Mucosa of rectum (tissue), 2 donors: ENCODE data around the gene SMTNL1.

Source experiments
- H3K27ac ChIP-seq, 2 donors: one replicate each; pipeline ENCODE4 v1.7.0; 2013; ENCODE audit warnings: inconsistent platforms in 2 of 2, low read depth in 2 of 2, low read length in 2 of 2
- H3K27me3 ChIP-seq, 2 donors: one replicate each; pipeline ENCODE4 v1.7.0; 2013; ENCODE audit warnings: low read length in 2 of 2; ENCODE audit not compliant: control insufficient read depth in 2 of 2, insufficient read depth in 2 of 2
- H3K36me3 ChIP-seq, 2 donors: one replicate each; pipeline ENCODE4 v1.7.0; 2013; ENCODE audit warnings: low read length in 2 of 2; ENCODE audit not compliant: control insufficient read depth in 2 of 2, insufficient read depth in 2 of 2
- H3K4me1 ChIP-seq, 2 donors: one replicate each; pipeline ENCODE4 v1.7.0; 2013; ENCODE audit warnings: low read length in 2 of 2, mild to moderate bottlenecking in 1 of 2; ENCODE audit not compliant: control insufficient read depth in 2 of 2, insufficient read depth in 2 of 2
- H3K4me3 ChIP-seq, 2 donors: one replicate each; pipeline ENCODE4 v1.7.0; 2013; ENCODE audit warnings: low read length in 2 of 2
- H3K9ac ChIP-seq, 2 donors: one replicate each; pipeline ENCODE4 v1.7.0; 2013; ENCODE audit warnings: low read length in 2 of 2, low read depth in 1 of 2, mild to moderate bottlenecking in 1 of 2
- H3K9me3 ChIP-seq, 2 donors: one replicate each; pipeline ENCODE4 v1.7.0; 2013; ENCODE audit warnings: low read length in 2 of 2; ENCODE audit not compliant: control insufficient read depth in 2 of 2
- donor health status: healthy.
- donor health status: Normal muscosa, but diverticular disease.

Gene SMTNL1

DNA sequence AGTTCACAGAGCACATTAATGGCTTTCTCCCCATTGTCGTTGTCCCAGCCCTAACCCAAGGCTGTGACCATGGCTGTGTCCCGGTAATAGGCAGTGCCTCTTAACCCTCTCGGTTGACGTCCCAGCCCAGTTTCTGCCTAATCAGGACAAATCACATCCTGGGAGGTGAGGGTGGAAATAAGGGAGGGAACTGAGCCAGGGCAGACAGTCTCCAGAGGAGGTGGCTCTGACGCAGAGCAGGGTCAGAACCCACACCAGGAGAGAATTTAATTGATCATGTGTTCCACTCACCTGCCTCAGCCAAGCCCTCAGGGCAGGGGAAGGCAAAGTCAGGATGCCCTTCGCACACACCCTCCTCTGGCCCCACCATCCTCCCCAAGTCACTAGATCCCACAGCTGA lies 38.9 kb upstream of the SMTNL1 start:
- no peaks in the 10 kb centered on the region for H3K9me3 ChIP-seq
- H3K36me3 ChIP-seq = peaks cover 3 to 4% of the 10 kb centered on the region in 2 donors
- no peak overlapping the region for H3K4me3 ChIP-seq
- peaks cover 0 to 10% of the 10 kb centered on the region in 2 donors for H3K4me1 ChIP-seq
- no peak overlapping the region for H3K9ac ChIP-seq
- no peaks in the 10 kb centered on the region for H3K27me3 ChIP-seq
- H3K27ac ChIP-seq = no peak overlapping the region

GRCh38 chr11:57499413-57499982 lies 37.9 kb upstream of the SMTNL1 start:
- H3K4me1 ChIP-seq = peaks cover 0 to 10% of the 10 kb centered on the region in 2 donors
- H3K27me3 ChIP-seq = no peaks in the 10 kb centered on the region
- H3K4me3 ChIP-seq = peak overlapping the region; percentile 51 to 59
- peaks cover 3 to 4% of the 10 kb centered on the region in 2 donors for H3K36me3 ChIP-seq
- H3K9me3 ChIP-seq = no peaks in the 10 kb centered on the region
- peak overlapping the region; percentile 38 to 57 for H3K27ac ChIP-seq
- H3K9ac ChIP-seq = peak overlapping the region; percentile 24 to 60

- Histone ChIP-seq H3K36me3 (peaks cover 3 to 4% of the 10 kb centered on the region in 2 donors), H3K9ac (peak overlapping the region; percentile 24 to 54), H3K27me3 (no peaks in the 10 kb centered on the region), H3K27ac (peak overlapping the region in 1 of 2 donors; percentile 26), H3K4me1 (peaks cover 0 to 10% of the 10 kb centered on the region in 2 donors), H3K9me3 (no peaks in the 10 kb centered on the region), H3K4me3 (peak overlapping the region; percentile 49 to 57)
These were observed 37.4 kb upstream of the SMTNL1 start for GRCh38 chr11:57499983-57500461.

DNA sequence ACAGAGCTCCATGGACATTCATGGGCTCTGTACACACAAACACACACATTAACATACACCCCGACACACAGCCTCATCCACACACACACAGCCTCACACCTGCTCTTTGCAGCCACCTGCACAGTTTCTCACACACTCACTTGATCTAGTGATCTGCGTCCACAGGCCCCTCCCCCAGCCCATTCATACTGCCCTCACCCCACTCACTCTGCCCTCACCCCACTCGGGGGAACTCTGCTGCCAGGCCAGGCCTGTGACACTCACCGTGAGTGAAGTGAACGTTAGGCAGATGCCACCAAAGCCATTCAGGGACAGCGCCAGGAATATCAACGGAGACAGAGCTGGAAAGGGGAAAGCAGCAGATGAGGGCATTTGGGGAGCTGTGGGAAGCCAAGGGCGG lies 36.9 kb upstream of the SMTNL1 start:
- Histone ChIP-seq H3K9ac (no peak overlapping the region), H3K27me3 (no peaks in the 10 kb centered on the region), H3K36me3 (peaks cover 3 to 4% of the 10 kb centered on the region in 2 donors), H3K9me3 (no peaks in the 10 kb centered on the region), H3K4me1 (peaks cover 0 to 10% of the 10 kb centered on the region in 2 donors), H3K27ac (no peak overlapping the region), H3K4me3 (no peak overlapping the region)

GRCh38 chr11:57500926-57501325 lies 36.5 kb upstream of the SMTNL1 start:
- no peaks in the 10 kb centered on the region for H3K9me3 ChIP-seq
- H3K4me1 ChIP-seq = peaks cover 0 to 10% of the 10 kb centered on the region in 2 donors
- no peaks in the 10 kb centered on the region for H3K27me3 ChIP-seq
- H3K9ac ChIP-seq = no peak overlapping the region
- H3K36me3 ChIP-seq = peaks cover 3 to 4% of the 10 kb centered on the region in 2 donors
- no peak overlapping the region for H3K27ac ChIP-seq
- H3K4me3 ChIP-seq = no peak overlapping the region

DNA sequence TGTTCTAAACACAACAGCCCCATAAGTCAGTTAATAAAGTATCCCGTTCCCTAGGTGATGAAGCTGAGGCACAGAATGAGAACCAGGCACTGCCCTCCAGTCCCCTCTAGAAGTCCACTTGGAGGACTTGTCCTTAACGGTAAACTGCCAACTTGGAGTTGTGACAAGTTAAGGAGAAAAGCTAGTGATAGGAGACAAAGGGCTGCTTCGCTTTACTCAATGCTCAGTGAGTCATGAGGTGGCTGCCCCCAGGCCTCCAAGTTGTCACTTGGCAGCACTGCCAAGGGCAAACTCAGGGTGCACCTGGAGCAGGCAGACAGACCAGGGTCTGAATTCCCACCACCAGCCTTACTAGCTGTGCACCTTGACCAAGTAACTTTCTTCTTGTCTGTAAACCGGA lies 35.4 kb upstream of the SMTNL1 start:
- no peaks in the 10 kb centered on the region for H3K9me3 ChIP-seq
- no peaks in the 10 kb centered on the region for H3K27me3 ChIP-seq
- H3K4me1 ChIP-seq = peaks cover 0 to 10% of the 10 kb centered on the region in 2 donors
- no peak overlapping the region for H3K27ac ChIP-seq
- no peak overlapping the region for H3K4me3 ChIP-seq
- no peak overlapping the region for H3K9ac ChIP-seq
- peaks cover 3 to 4% of the 10 kb centered on the region in 2 donors for H3K36me3 ChIP-seq

DNA sequence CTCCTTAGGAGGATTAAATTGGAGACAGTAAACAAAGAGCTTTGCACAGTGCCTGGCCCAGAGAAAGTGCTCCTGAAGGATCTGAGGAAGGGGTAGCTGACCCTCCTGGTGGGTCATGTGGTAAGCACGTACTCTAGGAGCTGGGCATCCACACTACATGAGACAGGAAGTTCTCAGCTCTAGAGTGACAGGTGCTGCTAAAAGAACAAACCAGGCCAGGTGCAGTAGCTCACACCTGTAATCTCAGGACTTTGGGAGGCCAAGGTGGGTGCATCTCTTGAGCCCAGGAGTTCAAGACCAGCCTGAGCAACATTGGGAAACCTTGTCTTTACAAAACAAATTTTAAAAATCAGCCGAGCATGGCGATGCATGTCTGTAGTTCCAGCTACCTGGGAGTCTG lies 35.0 kb upstream of the SMTNL1 start:
- Histone ChIP-seq H3K9me3 (no peaks in the 10 kb centered on the region), H3K27me3 (no peaks in the 10 kb centered on the region), H3K4me3 (no peak overlapping the region), H3K9ac (no peak overlapping the region), H3K4me1 (peaks cover 0 to 10% of the 10 kb centered on the region in 2 donors), H3K36me3 (peaks cover 3 to 4% of the 10 kb centered on the region in 2 donors), H3K27ac (no peak overlapping the region)

DNA sequence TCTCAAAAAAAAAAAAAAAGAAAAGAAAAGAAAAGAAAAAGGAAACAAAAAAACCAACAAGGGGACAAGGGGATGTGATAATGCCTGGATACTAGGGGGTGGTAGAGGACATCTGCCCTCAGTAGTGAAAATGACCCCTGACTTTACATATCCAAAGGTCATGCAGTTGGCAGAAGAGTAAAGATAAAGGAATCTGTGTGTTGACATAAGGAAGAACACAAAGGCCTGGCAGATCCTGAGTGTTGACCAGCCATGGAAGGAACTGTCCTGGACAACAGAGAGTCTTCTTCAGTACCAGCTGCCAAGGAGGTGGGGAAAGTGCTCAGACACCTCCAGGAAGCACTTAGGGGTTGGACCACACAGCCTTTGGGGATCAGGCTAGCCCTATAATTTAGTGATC lies 34.5 kb upstream of the SMTNL1 start:
- Histone ChIP-seq H3K36me3 (peaks cover 0 to 2% of the 10 kb centered on the region in 2 donors), H3K4me1 (peaks cover 0 to 10% of the 10 kb centered on the region in 2 donors), H3K27me3 (no peaks in the 10 kb centered on the region), H3K4me3 (no peak overlapping the region), H3K9ac (no peak overlapping the region), H3K27ac (no peak overlapping the region), H3K9me3 (no peaks in the 10 kb centered on the region)

DNA sequence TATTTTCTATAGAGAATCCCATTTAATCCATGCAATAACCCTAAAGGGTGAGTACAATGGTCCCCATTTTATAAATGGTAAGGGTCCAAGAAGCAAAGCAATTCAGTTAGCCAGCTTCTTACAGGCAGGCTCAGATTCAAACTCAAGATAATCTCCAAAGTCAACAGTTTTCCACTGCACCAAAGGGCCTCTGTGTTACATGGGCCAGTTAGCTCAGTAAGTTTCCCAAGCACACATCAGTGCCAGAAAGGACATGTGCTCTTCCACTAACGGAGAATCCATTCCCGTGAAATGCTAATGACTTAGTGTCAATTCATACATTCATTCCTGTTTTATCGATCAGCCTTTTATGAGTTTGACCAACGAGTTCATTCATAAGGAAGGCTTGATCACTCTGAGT lies 32.9 kb upstream of the SMTNL1 start:
- no peaks in the 10 kb centered on the region for H3K9me3 ChIP-seq
- H3K27ac ChIP-seq = no peak overlapping the region
- H3K4me3 ChIP-seq = no peak overlapping the region
- no peaks in the 10 kb centered on the region for H3K27me3 ChIP-seq
- peaks cover 0 to 2% of the 10 kb centered on the region in 2 donors for H3K36me3 ChIP-seq
- peaks cover 0 to 6% of the 10 kb centered on the region in 2 donors for H3K4me1 ChIP-seq
- no peak overlapping the region for H3K9ac ChIP-seq

DNA sequence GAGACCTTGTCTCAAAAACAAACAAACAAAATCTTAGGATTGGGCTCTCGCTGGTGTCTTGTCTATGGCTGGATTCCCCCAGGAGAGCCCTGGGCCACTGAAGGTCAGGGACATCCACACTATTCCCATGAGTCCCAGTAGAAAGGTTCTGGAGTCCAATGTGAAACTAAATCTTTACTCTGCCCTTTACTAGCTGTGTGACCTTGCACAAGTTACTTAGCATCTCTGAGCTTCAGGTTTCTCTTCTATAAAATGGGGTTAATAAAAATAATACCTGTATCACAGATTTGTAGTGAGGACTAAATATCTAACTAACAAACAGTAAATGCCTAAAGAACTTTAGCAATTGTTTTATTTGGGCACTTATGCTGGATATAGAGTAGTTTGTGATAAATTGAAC lies 30.9 kb upstream of the SMTNL1 start:
- Histone ChIP-seq H3K36me3 (peaks cover 0 to 2% of the 10 kb centered on the region in 2 donors), H3K4me1 (no peaks in the 10 kb centered on the region), H3K27me3 (no peaks in the 10 kb centered on the region), H3K4me3 (no peak overlapping the region), H3K27ac (no peak overlapping the region), H3K9me3 (no peaks in the 10 kb centered on the region), H3K9ac (no peak overlapping the region)
